ENCODE results near the gene TTLL11. TPM values are rescaled to one million over a fixed set of nuclear protein-coding genes. Genes with fewer than 3 reads are reported as not detected.

Gene TTLL11
- total RNA-seq, 4 donors from 2014 or later = 20.5 to 41.3 (median 27.6) TPM

DNA sequence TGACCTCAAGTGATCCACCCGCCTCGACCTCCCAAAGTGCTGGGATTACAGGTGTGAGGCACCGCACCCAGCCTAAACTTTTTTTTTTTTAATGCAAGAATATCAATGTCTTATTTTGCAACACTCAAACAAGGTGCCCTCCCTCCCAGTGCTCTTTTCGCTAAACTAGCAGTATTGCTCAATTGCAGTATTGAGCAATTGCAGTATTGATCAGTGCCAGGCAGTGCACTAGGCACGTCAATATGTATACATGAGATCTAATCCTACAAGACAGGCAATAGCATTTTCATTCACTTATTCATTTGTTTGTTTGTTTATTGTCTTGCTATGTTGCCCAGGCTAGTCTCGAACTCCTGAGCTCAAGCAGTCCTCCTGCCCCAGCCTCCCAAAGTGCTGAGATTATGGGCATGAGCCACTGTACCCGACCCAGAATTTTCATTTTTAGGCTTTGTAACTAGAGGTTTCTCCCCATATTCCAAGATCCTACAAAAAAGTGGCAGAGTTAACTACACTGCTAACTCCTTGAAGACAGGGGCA is 94.5 kb downstream of the TTLL11 start:
- no peaks in the 10 kb centered on the region for H3K36me3 ChIP-seq
- H3K27ac ChIP-seq (replicated peaks in 1 of 4) = no peak overlapping the region
- TF ChIP-seq POLR2AphosphoS5 (IDR thresholded peaks at IDR 0.05) (no peak), EP300 (IDR thresholded peaks at IDR 0.05) (no peak), POLR2A (IDR thresholded peaks at IDR 0.05; ENCODE audit: low read depth) (no peak), CTCF (IDR thresholded peaks at IDR 0.05) (no peak)
- H3K4me1 ChIP-seq = peaks cover 19 to 54% (median 38%) of the 10 kb centered on the region in 4 donors
- intact Hi-C loops (cut with DNase I) = no loop called here
- DNase-seq (ENCODE audit: extremely low spot score) = peak; percentile 57
- H3K9me3 ChIP-seq = no peaks in the 10 kb centered on the region
- no peaks in the 10 kb centered on the region for H3K27me3 ChIP-seq
- 91% methylated on average over 7 of the region's 7 CpGs for WGBS
- no peak overlapping the region for H3K4me3 ChIP-seq

- Histone ChIP-seq H3K9me3 (no peaks in the 10 kb centered on the region), H3K27me3 (no peaks in the 10 kb centered on the region), H3K27ac (replicated peaks in 1 of 4) (no peak overlapping the region), H3K36me3 (no peaks in the 10 kb centered on the region), H3K4me3 (no peak overlapping the region), H3K4me1 (peaks cover 19 to 51% (median 37%) of the 10 kb centered on the region in 4 donors)
- WGBS = 74% methylated on average over 7 of the region's 7 CpGs
- TF ChIP-seq CTCF (IDR thresholded peaks at IDR 0.05) (no peak), POLR2AphosphoS5 (IDR thresholded peaks at IDR 0.05) (no peak), EP300 (IDR thresholded peaks at IDR 0.05) (no peak), POLR2A (IDR thresholded peaks at IDR 0.05; ENCODE audit: low read depth) (no peak)
- intact Hi-C loops (cut with DNase I) = no loop called here
- no peak for DNase-seq (ENCODE audit: extremely low spot score)
Measured at GRCh38 chr9:121997791-121998190, 95.3 kb downstream of the TTLL11 start.

DNA sequence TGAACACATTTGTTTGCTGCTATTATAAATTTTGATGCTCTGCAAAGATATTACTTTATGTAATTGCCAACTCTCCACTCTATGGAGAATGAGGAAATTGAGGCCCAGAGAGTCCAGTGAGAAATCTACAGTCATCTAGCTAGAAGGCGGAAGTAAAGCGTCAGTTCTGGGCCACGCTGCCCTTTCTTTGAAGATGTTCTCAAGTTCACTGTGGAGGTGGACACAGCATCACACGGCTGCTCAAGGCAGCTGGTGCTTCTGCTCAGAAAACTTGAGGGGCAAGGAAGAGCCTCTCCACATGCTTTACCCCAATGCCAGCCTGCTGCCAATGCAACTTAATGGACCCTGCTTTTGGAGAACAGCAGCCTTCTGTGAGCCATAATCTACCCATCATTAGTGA is 96.3 kb downstream of the TTLL11 start:
- WGBS = 95% methylated on average over 4 of the region's 4 CpGs
- Histone ChIP-seq H3K27ac (replicated peaks in 1 of 4) (no peak overlapping the region), H3K4me3 (no peak overlapping the region), H3K36me3 (no peaks in the 10 kb centered on the region), H3K27me3 (no peaks in the 10 kb centered on the region), H3K4me1 (peaks cover 11 to 44% (median 30%) of the 10 kb centered on the region in 4 donors), H3K9me3 (no peaks in the 10 kb centered on the region)
- no peak for TF ChIP-seq POLR2A (IDR thresholded peaks at IDR 0.05; ENCODE audit: low read depth)
- TF ChIP-seq POLR2AphosphoS5 (IDR thresholded peaks at IDR 0.05) = no peak
- no peak for TF ChIP-seq CTCF (IDR thresholded peaks at IDR 0.05)
- no peak for TF ChIP-seq EP300 (IDR thresholded peaks at IDR 0.05)
- no peak for DNase-seq (ENCODE audit: extremely low spot score)
- intact Hi-C loops (cut with DNase I) = no loop called here

DNA sequence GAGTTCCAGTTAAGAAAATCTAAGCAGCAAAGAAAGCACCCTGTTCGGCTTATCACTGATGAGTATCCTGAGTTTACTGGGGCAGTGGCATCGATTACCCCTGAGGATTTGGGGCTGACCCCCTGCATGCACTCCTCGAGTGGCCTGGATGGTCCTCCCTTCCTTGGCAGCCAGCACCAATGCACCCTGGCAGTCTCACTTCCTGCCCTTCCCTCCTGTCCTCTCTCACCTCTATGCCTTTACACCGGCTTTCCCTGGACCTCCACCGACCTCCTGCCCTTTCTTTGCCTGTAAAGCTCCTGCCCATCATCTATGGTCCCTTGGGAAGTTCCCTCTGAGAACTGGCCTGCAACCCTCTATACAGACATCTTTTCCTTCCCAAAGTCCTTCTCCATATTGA is 97.1 kb downstream of the TTLL11 start:
- Histone ChIP-seq H3K9me3 (no peaks in the 10 kb centered on the region), H3K27ac (replicated peaks in 1 of 4) (no peak overlapping the region), H3K4me1 (peaks cover 11 to 36% (median 22%) of the 10 kb centered on the region in 4 donors), H3K4me3 (no peak overlapping the region), H3K36me3 (no peaks in the 10 kb centered on the region), H3K27me3 (no peaks in the 10 kb centered on the region)
- WGBS = 88% methylated on average over 5 of the region's 5 CpGs
- no peak for TF ChIP-seq POLR2A (IDR thresholded peaks at IDR 0.05; ENCODE audit: low read depth)
- no peak for TF ChIP-seq CTCF (IDR thresholded peaks at IDR 0.05)
- TF ChIP-seq EP300 (IDR thresholded peaks at IDR 0.05) = no peak
- no peak for TF ChIP-seq POLR2AphosphoS5 (IDR thresholded peaks at IDR 0.05)
- intact Hi-C loops (cut with DNase I) = no loop called here
- no peak for DNase-seq (ENCODE audit: extremely low spot score)

Data from esophagus muscularis mucosa (tissue), 4 donors.